HG03045 (cell line): ENCODE results near the gene EPHA2.
"Not testable (repeated sequence)": the region's sequence is repeated elsewhere in the genome, so short reads cannot be mapped to it uniquely, and the experiment has no call there.

Source experiments
- ATAC-seq: cut with Tn5 transposase; IDR thresholded peaks from one replicate; pipeline ENCODE4 v1.9.1; 2021; ENCODE audit warnings: mild to moderate bottlenecking, moderate library complexity; ENCODE audit not compliant: unreplicated experiment

Gene EPHA2

DNA sequence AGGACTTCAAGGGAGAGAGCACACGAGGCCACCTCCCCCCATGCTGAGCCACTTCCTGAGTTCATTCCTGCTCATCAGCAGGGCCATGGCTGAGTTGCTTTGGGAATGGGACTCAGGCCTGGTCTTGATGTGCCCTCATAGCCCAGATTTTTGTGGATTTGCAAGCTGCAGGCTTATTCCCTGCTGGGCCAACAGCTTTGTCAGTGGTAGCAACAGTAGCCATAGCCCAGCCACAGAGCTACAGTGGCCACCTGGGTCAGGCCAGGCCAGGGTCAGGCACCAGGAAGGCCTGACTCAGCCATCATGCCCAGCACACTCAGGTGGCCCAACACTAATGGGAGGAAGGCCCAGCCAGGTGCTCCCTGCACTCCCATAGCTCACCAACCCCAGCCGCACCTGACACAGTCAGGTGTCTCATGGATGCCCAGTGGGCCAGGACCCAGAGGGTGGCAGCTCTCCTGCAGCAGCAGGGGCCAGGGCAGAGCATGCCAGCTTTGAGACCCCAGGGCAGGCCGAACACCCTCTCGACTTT lies 33.5 kb downstream of the EPHA2 start:
- ATAC-seq, result no peak

DNA sequence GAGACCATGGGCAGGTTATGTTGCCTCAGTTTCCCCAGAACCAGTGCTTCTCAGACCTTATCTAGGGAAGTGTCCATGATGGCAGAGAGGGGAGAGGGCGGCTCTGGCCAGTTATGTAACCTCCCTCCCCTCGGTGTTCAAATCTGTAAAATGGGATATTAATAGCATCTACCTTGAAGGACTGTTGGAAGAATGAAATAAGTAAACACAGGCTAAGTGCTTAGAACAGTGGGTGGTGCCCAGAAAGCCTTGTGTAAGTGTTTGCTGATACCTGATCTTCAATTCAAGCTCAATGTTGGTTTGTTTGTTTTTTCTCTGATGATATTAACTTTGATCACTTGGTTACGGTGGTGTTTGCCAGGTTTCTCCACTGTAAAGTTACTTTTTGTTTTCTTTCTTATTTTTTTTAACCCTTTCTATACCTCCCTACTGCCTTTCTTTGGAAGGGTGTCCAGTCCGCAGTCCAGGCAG lies 34.9 kb downstream of the EPHA2 start:
- ATAC-seq, result no peak

DNA sequence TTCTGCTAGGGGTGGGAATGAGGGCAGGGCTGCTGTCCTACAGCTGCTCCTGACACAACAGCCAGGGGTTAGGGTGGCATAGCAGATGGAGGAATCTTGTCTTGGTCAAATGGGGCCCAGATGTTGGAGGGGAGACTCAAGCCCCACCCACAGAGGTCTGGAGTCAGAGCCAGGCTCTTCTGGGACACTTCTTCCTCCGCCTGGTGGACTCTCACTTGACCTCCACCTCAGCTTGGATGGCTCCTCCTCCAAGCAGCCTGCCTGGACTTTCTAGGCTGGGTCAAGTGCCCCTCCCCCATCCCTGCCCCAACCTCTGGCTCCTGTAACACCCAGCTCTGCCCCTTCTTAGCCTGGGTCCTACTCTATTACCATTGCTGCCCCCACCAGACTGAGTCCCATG lies 35.5 kb downstream of the EPHA2 start:
- no peak for ATAC-seq

DNA sequence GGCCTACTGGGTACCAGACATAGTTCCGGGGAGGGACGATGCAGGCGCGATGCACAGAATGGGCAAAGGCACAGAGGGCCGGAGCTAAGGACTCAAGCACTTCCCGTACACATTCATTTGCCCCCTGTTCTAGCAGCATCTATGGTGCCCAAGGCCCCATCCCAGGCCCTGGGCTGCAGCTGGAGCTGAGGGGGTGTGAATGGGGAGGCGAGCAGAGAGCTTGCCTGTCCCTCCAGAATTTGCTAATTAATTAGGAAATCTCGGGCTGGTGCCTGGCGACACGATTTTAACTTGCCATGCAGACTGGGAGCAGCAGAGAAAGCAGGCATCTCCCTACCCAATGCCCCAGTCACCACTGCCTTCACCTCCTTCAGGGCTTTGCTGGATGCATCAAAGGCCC lies 35.9 kb downstream of the EPHA2 start:
- ATAC-seq, result no peak

DNA sequence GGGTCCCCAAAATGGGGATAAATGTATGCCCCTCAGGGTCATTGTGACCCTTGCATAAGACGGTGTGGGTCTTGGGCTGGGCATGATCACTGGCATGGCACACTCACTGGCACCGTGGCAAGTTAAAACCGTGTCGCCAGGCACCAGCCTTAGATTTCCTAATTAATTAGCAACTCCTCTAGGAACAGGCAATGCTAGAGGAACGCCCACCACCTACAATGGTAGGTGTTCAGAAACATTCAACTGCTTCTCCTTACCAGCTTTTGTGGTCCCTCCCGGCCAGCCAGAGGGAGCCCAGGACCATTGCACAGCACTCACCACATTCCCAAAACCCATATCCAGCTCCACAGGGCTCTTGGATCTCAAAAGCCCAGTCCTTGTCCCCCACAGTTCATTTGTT lies 36.4 kb downstream of the EPHA2 start:
- no peak for ATAC-seq

DNA sequence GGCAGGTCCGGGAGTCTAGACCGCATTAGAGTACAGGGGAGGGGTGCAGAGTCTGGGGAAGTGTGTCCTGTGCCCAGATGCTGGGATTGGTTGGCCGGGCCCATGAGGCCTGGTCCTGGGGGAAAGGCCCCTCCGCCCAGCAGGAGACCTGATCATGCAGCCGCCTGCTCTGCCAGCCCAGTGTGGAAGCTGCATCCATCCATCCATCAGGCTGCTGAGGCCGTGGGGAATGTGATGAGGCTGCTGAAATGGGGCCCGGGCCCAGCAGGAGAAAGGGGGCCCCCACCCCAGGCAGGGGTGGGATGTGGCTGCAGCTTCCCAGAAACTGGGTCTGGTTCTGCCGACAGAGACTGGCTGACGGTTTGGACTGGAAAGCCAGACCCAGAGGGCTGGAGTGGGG lies 37.2 kb downstream of the EPHA2 start:
- ATAC-seq, result no peak

DNA sequence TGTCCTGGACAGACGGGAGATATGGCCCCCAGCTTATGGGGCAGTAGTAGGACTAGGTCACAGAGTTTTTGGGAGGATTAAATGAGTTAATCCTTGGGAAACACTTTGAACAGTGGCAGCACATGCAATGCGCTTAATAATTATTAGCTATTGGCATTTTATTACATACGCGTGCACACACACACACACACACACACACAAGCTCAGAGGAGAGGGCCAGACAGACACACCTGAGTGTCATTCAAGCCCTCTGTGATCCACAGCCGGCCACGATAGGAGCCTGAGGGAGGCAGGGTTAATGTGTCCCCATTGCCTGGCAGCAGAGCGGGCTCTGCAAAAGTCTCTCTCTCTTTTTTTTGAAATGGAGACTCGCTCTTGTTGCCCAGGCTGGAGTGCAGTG lies 37.9 kb downstream of the EPHA2 start:
- ATAC-seq, result no peak

DNA sequence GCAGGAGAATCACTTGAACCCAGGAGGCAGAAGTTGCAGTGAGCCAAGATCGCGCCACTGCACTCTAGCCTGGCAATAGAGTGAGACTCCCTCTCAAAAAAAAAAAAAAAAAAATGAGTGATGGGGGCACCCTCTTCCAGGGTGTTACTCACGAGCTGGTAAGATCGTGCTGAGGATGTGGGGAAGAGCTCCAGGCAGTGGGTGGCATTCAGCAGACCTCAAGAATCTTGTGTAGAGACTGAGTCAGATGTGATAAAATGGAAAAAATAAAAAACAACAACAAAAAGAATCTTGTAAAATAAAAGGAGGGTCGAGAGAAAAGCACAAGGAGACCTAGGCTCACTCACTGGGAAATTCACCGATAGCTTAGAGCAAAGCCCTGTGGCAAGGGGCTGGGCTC lies 38.5 kb downstream of the EPHA2 start:
- ATAC-seq, result no peak

DNA sequence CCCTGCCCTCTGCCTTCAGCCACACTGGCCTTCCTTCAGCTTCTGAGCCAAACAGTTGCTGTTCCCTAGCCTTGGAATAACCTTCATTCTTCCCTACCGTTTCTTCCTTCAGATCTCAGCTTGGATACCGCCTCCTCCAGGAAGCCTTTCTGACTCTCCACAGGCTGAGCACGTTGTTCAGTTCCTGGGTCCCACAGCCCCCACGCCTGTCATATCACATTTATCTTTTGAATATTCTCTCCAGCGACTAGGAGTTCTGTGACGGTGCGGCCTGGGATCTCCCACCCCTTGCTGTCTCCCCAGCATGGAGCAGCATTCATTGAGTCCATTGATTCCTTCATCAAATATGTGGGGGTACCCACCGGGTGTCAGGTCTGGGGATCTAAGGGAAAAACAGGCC lies 39.2 kb downstream of the EPHA2 start:
- ATAC-seq, result no peak

DNA sequence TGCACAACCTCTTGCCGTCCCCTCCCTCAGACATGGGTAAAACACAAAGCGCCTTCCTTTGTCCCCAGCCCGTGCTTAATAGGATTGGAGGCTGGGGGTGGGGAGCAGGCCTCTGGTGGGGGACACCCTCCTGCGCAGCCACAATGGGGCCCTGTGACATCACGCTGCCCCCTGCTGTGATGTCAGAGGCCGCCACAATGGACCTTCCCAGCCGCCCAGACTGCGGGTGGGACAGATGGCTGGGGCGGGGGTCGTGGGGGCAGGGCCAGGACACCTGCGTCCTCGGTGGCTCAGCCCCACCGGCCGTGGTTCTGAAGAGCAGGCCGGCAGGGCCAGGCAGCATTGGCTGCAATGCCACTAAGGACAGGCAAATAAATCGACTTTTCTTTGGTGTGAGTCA lies 39.9 kb downstream of the EPHA2 start:
- no peak for ATAC-seq

DNA sequence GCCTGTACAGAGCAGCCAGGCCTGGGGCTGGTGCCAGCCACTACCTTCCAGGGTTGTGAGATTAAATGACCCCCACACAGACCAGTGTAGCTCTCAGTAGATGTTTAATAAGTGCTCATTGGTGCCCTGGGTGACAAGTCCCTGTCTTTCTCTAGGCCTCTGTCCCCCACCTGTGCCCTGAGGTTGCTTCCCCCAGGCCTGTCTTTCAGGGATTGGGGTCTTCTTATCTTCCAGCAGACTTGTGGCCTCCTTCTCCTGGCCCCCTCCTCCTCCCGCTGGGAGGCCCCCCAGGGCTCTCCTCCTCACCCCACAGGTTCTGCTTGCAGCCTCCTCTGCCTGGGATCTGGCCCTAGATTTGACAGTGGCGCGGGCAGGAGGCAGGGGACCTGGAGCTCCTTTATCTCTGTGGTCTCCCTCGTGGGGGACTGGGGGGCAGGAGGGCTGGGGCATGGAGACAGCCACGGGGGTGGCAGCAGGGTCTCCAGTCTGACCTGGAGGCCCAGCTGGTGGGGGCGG lies 40.3 kb downstream of the EPHA2 start:
- ATAC-seq, result no peak

DNA sequence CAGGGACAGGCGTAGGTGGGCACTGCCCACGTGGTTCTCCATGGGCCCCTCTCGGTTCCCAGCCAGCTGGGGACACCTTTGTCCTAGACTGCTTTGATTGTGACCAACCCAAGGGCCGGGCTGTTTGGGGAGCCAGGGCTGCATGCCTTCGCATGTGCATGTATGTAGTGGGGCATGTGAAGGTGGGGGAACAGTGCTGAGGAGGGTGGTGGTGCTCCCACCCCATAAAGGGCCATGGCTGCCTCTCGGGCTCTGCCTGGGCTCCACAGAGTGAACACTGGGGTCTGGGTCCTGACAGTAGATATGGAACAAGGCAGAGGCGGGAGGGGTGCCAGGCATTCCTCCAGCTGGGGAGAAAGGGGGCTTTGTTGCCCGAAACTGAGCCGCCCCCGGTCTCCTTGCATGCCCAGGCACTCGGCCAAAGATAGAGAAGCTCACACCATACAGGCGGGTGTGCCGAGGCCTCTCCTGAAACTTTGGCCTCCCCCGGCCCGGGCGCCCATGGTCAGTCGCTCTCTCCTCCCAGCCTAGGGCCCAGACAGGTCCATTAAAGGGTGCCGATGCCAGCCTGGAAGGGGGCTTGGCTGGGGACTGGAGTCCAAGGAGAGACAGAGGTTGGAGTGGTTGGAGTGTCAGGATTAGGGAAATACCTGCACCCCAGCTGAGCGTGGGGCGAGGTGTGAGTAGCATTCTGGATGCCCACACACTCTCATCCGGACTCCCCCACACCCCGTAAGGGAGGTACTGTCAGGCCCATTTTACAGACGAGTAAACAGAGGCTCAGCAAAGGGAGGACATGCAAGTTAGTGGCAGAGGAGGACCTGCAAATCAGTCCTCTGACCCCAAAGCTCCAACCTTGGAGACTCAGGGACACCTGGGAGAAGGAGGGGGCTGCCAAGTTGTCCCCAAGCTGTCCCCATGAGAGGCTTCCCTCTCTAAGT lies 41.1 kb downstream of the EPHA2 start:
- ATAC-seq, result no peak

DNA sequence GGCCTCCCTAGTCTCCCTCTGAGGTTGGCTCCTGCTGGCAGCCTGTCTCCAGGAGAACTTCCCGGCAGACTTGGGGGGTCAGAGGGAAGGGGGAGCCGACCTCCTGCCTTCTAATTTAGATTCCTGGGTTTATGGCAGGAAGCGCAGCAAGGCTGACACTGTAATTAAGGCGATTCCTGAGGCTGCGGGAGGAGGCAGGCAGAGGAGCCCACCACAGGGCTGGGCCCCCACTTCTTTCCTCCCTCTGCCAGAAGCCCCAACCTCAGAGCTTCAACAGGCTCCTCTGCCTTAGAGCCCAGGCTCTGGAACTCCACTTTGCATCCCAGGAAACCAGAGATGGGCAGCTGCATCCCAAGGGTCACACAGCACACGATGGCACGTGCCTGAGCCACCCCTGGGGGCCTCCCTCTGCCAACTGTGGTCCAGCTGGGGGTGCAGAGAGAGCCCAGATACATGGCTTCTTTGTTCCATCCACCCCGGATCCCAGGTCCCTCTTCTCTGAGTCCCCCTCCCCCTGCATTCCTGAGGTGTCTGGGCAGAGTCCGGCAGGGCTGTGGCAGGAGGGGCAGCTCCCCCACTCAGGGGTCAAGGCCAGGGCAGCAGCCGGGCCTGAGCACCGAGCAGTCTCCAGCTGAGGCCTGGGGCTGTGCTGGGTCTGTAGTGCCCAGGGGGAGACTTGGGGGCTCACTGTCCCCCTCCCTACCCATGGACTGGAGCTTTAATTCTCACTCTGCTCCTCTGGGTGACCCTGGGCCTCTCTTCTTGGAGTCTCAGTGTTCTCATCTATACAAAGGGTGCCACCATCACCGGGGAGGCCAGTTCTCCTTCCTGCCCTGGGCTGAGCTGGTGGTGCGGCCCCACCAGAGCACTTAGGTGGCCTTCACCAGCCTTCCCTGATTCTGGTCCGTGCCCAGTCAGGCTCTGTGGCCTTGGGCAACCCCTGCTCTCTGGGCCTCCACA lies 43.0 kb downstream of the EPHA2 start:
- no peak for ATAC-seq

DNA sequence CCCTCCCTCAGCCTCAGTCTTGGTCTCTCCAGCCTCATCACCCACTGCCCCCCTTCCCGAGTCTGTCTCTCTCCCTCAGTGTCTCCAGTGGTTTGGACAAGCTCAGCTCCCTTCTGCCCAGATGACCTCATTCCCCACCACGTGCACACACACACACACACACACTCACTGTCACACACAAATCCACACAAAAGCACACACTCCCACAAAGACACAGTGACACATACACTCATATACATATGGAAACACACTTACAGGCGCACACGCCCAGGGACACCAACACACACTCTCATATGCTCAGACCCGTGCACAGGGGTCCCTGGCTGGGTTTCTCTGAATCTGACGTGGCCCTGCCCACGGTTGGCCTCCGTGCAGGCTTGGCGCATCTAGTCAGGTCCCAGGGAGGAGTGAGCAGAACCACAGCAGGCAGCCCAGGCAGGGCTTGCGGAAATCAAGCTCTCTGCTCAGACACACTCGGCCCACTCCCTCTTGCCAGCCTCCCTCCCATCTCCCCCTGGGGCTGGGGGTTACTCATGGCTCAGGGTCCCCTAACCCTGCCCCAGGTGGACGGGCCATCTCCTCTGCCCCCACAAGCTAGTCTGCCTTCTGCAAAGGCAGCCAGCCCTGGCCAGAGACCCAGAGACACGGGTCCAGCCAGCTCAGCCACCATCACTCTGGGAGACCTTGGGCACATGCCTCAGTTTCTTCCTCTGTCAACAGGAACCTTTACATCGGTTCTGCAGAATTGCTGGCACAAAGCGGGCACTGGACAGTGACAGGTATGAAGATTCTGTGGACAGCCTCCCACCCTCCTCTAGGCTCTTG lies 43.9 kb downstream of the EPHA2 start:
- ATAC-seq, result no peak

DNA sequence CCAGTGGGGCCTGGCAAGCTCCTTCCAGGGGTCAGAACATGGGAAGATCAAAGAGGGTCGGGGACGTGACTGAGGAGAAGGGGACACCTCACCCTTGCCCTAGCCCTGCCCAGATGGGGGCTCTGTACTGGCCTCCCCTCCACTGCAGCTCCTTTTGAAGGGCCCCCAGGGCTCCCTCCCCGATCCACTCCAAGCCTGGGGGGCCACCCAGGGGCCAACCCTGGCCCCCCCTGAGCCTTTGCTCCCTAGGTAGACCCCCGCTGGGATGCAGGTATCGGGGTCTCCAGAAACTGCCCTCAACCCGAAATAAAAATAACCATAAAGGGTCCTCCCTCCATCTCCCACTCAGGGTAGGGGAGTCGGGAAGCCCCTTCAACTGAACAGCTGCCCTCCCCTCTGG lies 45.0 kb downstream of the EPHA2 start:
- ATAC-seq, result no peak

DNA sequence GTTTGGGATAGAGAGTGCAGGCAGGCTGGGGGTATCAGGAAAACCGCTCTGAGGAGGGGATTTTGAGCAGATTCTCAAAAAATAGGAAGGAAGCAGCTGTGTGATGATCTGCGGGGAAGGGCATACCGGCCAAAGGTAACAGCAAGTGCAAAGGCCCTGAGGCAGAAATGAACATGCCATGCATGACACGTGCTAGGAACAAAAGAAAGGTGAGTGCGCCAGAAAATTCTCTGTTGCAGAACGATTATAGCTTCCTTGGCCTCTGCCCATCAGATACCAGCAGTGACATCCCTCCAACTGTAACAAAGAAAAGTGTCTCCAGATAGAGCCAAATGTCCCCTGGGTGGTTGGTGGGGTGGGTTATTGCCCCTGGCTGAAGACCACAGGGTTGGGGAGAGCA lies 45.4 kb downstream of the EPHA2 start:
- ATAC-seq, result no peak

DNA sequence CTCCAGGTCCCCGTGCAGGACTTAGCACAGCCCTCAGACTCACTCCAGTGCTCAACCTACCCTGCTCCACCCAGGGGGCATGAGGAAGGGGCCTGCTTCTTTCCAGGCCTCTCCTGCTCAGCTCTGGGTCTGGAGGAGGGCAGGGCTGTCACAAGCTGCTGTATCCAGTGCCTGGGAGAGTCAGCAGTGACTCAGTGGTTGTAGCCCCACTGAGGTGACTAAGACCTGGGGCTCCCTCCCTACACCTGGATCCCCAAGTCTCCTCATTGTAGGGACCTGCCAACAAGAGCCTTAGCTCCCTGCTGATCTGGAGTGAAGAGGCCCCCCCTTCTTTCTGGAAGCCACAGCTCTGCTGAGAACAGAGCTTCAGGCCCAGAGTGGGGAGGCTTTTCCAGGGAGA lies 46.3 kb downstream of the EPHA2 start:
- no peak for ATAC-seq

DNA sequence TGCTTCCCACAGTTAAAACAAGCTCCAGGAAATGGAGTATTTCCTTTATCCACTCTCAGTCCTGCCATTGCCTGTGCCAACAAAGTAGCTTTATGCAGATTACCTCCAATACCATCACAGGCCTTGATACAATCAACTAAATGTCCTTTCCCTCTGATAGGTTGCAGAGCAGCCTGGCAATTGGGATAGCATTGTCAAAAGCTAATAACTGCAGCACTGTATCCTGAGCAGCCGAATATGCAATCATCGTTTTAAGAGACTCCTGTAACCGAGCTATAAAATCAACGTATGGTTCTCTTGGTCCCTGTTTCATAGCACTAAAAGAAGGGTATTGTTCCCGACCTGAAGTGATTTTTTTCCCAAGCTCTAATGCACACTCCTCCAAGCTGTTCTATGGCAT lies 48.8 kb downstream of the EPHA2 start:
- not testable (repeated sequence) for ATAC-seq

DNA sequence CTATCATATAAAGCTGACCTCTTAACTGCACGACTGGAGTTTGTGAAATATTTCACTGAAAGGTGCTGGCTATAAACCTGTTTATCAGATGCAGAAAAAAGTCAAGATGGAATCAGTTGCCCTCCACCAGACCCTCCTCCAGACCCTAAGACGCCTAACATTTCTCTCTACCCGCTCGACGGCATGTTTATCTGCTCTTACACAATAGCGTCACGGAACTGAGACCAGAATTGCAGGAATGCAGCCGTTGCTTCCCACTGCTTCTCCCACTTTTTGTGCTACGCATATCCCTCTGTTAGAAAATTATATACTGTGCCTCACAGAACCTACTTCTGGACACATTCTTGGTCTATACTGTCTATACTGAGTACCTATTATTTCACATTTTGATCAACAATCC lies 54.2 kb downstream of the EPHA2 start:
- ATAC-seq, result no peak

DNA sequence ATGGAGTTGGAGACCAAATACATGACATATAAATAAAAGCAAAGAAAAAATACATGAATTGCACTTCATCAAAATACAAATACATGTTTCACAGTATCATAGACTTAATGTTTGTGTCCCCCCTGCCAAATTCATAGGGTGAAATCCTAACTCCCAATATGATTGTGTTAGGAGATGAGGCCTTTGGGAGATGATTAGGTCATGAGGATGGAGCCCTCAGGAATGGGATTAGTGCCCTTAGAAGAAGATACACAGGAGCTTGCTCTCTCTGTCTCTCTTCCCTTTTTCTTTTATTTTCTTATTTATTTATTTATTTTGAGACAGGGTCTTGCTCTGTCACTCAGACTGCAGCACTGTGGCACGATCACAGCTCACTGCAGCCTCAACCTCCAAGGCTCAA lies 56.5 kb downstream of the EPHA2 start:
- no peak for ATAC-seq
